Tibial nerve (tissue), 4 donors: ENCODE data around the gene MAPT.

Experiments used
- CTCF ChIP-seq, 5 experiments: fragments of 200-600 bp in 3 of 5; fragments of 450-650 bp in 2 of 5; sonication (generic) in 3 of 5; IDR thresholded peaks; one replicate each; pipeline ENCODE4 v1.5.1; 2016 to 2019; ENCODE audit warnings: antibody characterized with exemption in 5 of 5, mild to moderate bottlenecking in 3 of 5, moderate library complexity in 2 of 5
- EP300 ChIP-seq, 2 donors: sonication (generic); formaldehyde crosslinking; IDR thresholded peaks; one replicate each; pipeline ENCODE4 v1.6.1; 2017; ENCODE audit warnings: antibody characterized with exemption in 2 of 2, mild to moderate bottlenecking in 1 of 2
- POLR2A ChIP-seq, 2 donors: fragments of 450-650 bp; IDR thresholded peaks; one replicate each; pipeline ENCODE4 v1.6.1; 2017; ENCODE audit warnings: antibody characterized with exemption in 2 of 2, mild to moderate bottlenecking in 2 of 2, moderate library complexity in 2 of 2

GRCh38 chr17:45908935-45909334 lies 14.6 kb downstream of the MAPT start:
- TF ChIP-seq POLR2A (IDR thresholded peaks at IDR 0.05) (no peak), CTCF (IDR thresholded peaks at IDR 0.05) (no peak), EP300 (IDR thresholded peaks at IDR 0.05) (no peak)
